ENCODE measurements around the gene SLC5A1.
"Not testable (repeated sequence)": the region's sequence is repeated elsewhere in the genome, so short reads cannot be mapped to it uniquely, and the experiment has no call there.

DNA sequence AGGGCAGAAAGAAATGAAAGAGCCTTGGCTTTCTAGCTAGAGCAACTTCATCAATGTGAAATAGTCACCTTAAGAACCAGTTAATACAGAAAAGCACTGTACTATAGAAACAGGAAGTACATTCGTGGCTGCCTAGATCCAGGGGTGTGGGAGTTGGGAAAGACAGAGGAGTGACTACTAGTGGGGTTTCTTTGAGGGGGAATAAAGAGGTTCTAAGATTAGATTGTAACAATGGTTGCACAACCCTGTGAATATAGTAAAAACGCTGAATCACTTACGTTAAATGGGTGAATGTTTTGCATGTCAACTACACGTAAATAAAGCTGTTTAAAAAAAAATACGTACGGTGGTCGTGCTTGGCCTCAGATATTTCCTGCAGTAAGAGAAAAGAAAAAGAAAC, 107.6 kb downstream of the SLC5A1 start:
- TF ChIP-seq, protein P1, sequence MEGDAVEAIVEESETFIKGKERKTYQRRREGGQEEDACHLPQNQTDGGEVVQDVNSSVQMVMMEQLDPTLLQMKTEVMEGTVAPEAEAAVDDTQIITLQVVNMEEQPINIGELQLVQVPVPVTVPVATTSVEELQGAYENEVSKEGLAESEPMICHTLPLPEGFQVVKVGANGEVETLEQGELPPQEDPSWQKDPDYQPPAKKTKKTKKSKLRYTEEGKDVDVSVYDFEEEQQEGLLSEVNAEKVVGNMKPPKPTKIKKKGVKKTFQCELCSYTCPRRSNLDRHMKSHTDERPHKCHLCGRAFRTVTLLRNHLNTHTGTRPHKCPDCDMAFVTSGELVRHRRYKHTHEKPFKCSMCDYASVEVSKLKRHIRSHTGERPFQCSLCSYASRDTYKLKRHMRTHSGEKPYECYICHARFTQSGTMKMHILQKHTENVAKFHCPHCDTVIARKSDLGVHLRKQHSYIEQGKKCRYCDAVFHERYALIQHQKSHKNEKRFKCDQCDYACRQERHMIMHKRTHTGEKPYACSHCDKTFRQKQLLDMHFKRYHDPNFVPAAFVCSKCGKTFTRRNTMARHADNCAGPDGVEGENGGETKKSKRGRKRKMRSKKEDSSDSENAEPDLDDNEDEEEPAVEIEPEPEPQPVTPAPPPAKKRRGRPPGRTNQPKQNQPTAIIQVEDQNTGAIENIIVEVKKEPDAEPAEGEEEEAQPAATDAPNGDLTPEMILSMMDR (IDR thresholded peaks at IDR 0.05; ENCODE audit: insufficient read depth, low read length, poor library complexity, severe bottlenecking) = not testable (repeated sequence)
- not testable (repeated sequence) for TF ChIP-seq EZH2phosphoT487 (conservative IDR thresholded peaks at IDR 0.05; ENCODE audit: low read length)

Data from SU-DHL-6 (cell line).